Uterus (tissue), 4 donors: ENCODE data around the gene GAGE1. TPM values are rescaled to one million over a fixed set of nuclear protein-coding genes. Genes with fewer than 3 reads are reported as not detected.

Experiments used
- DNase-seq, 2 donors: peaks; one replicate each; pipeline ENCODE4 v3.0.0-alpha.2; 2019 to 2020
- H3K27ac ChIP-seq, 2 donors: fragments of 200-600 bp; sonication (generic); 1 replicate in 1 of 2; 2 replicates in 1 of 2; pipeline ENCODE4 v1.5.1; 2016 to 2018
- H3K27me3 ChIP-seq, 2 donors: fragments of 200-600 bp; sonication (generic); one replicate each; pipeline ENCODE4 v1.5.1; 2018 to 2019; ENCODE audit warnings: control low read depth in 1 of 2
- H3K36me3 ChIP-seq, 2 donors: fragments of 200-600 bp; sonication (generic); one replicate each; pipeline ENCODE4 v1.5.1; 2019; ENCODE audit warnings: control low read depth in 1 of 2
- H3K4me1 ChIP-seq, 2 donors: fragments of 200-600 bp; sonication (generic); one replicate each; pipeline ENCODE4 v1.5.1; 2018 to 2019; ENCODE audit warnings: control low read depth in 1 of 2
- H3K4me3 ChIP-seq, 2 donors: fragments of 200-600 bp; sonication (generic); 1 replicate in 1 of 2; 2 replicates in 1 of 2; pipeline ENCODE4 v1.5.1; 2018 to 2019; ENCODE audit warnings: mild to moderate bottlenecking in 1 of 2
- H3K9me3 ChIP-seq, 2 donors: fragments of 200-600 bp; sonication (generic); one replicate each; pipeline ENCODE4 v1.5.1; 2019; ENCODE audit warnings: control low read depth in 1 of 2
- CTCF ChIP-seq, 4 experiments: fragments of 200-600 bp in 2 of 4; fragments of 450-650 bp in 2 of 4; sonication (generic) in 2 of 4; IDR thresholded peaks; one replicate each; pipeline ENCODE4 v1.5.1; 2016 to 2019; ENCODE audit warnings: antibody characterized with exemption in 4 of 4, mild to moderate bottlenecking in 2 of 4, moderate library complexity in 1 of 4
- POLR2A ChIP-seq, 2 donors: fragments of 450-650 bp; IDR thresholded peaks; one replicate each; pipeline ENCODE4 v1.6.1; 2016; ENCODE audit warnings: antibody characterized with exemption in 2 of 2, mild to moderate bottlenecking in 1 of 2, moderate library complexity in 1 of 2
- intact Hi-C: fragments of 100-400 bp; cut with DNase I; formaldehyde crosslinking; loops from one replicate; pipeline ENCODE4 v1.15.1; 2023; ENCODE audit warnings: low total_unique reads
- total RNA-seq, 4 donors: library from RNA; depleted of rRNA in 3 of 4; stranded (reverse); fragments of >200 nt in 3 of 4; gene quantifications; one replicate each; pipeline versions ENCODE4 v1.1.0 to v1.2.4, GENCODE V29; 2014 to 2023
- donor health status: DM: yes; HTN: yes; CAD: no.

Gene GAGE1
- total RNA-seq, 4 donors from 2014 or later, result not detected

- H3K36me3 ChIP-seq, result no peaks in the 10 kb centered on the region
- TF ChIP-seq CTCF (IDR thresholded peaks at IDR 0.05) (no peak), POLR2A (IDR thresholded peaks at IDR 0.05) (no peak)
- H3K4me3 ChIP-seq, result no peak overlapping the region
- H3K9me3 ChIP-seq, result no peaks in the 10 kb centered on the region
- no peaks in the 10 kb centered on the region for H3K27me3 ChIP-seq
- intact Hi-C loops, result no loop called here
- no peaks in the 10 kb centered on the region for H3K4me1 ChIP-seq
- no peak for DNase-seq
- no peak overlapping the region for H3K27ac ChIP-seq
Observed at GRCh38 chrX:49610718-49611310, 12.0 kb downstream of the GAGE1 start.

GRCh38 chrX:49618574-49618973 is 19.8 kb downstream of the GAGE1 start:
- H3K36me3 ChIP-seq, result no peaks in the 10 kb centered on the region
- DNase-seq, result no peak
- no peak overlapping the region for H3K27ac ChIP-seq
- H3K27me3 ChIP-seq, result no peaks in the 10 kb centered on the region
- H3K9me3 ChIP-seq, result no peaks in the 10 kb centered on the region
- TF ChIP-seq CTCF (IDR thresholded peaks at IDR 0.05), result no peak
- TF ChIP-seq POLR2A (IDR thresholded peaks at IDR 0.05), result no peak
- intact Hi-C loops, result no loop called here
- no peaks in the 10 kb centered on the region for H3K4me1 ChIP-seq
- no peak overlapping the region for H3K4me3 ChIP-seq

- H3K4me3 ChIP-seq, result peak overlapping the region in 1 of 2 donors; percentile 11
- TF ChIP-seq CTCF (IDR thresholded peaks at IDR 0.05), result no peak
- no peak for DNase-seq
- intact Hi-C loops, result no loop called here
- H3K27ac ChIP-seq, result no peak overlapping the region
- H3K9me3 ChIP-seq, result no peaks in the 10 kb centered on the region
- no peaks in the 10 kb centered on the region for H3K36me3 ChIP-seq
- H3K4me1 ChIP-seq, result no peaks in the 10 kb centered on the region
- H3K27me3 ChIP-seq, result no peaks in the 10 kb centered on the region
Observed at GRCh38 chrX:49627086-49627777, 28.4 kb downstream of the GAGE1 start.

GRCh38 chrX:49644991-49645637 is 46.3 kb downstream of the GAGE1 start:
- H3K27ac ChIP-seq, result no peak overlapping the region
- intact Hi-C loops, result no loop called here
- no peaks in the 10 kb centered on the region for H3K27me3 ChIP-seq
- TF ChIP-seq CTCF (IDR thresholded peaks at IDR 0.05) (no peak), POLR2A (IDR thresholded peaks at IDR 0.05) (no peak)
- H3K9me3 ChIP-seq, result no peaks in the 10 kb centered on the region
- no peaks in the 10 kb centered on the region for H3K4me1 ChIP-seq
- no peak for DNase-seq
- no peak overlapping the region for H3K4me3 ChIP-seq
- H3K36me3 ChIP-seq, result no peaks in the 10 kb centered on the region

- no peaks in the 10 kb centered on the region for H3K9me3 ChIP-seq
- DNase-seq, result no peak
- no peaks in the 10 kb centered on the region for H3K36me3 ChIP-seq
- no peak for TF ChIP-seq POLR2A (IDR thresholded peaks at IDR 0.05)
- no peak overlapping the region for H3K4me3 ChIP-seq
- H3K27me3 ChIP-seq, result no peaks in the 10 kb centered on the region
- no peaks in the 10 kb centered on the region for H3K4me1 ChIP-seq
- intact Hi-C loops, result no loop called here
- no peak overlapping the region for H3K27ac ChIP-seq
Observed at GRCh38 chrX:49656533-49656932, 57.7 kb downstream of the GAGE1 start.

Other genes starting within 250 kb of the GAGE1 start
- gene GAGE12C, start 66.8 kb upstream of the GAGE1 start, total RNA-seq, result not detected
- gene GAGE12D, start 57.3 kb upstream of the GAGE1 start, total RNA-seq, result not detected
- not detected for gene GAGE12E, start 47.7 kb upstream of the GAGE1 start, total RNA-seq
- not detected for gene GAGE12F, start 38.2 kb upstream of the GAGE1 start, total RNA-seq
- not detected for gene GAGE12G, start 28.6 kb upstream of the GAGE1 start, total RNA-seq
- not detected for gene GAGE12H, start 19.1 kb upstream of the GAGE1 start, total RNA-seq
- gene GAGE2A, start 9.5 kb upstream of the GAGE1 start, total RNA-seq, result not detected
- not detected for gene PAGE1, start 97.0 kb downstream of the GAGE1 start, total RNA-seq
- 10 to 100 TPM in 1 of 4 donors, 1 to 10 TPM in 1, not detected in 2; 1.5 to 77.2 TPM for gene PAGE4, start 230.3 kb downstream of the GAGE1 start, total RNA-seq